ENCODE data around the gene UNC50.
"Not testable (repeated sequence)": the region's sequence is repeated elsewhere in the genome, so short reads cannot be mapped to it uniquely, and the experiment has no call there.

UNC50 gene

GRCh38 chr2:98615481-98615880 lies 7.1 kb downstream of the UNC50 start:
- no peak for DNase-seq

GRCh38 chr2:98617149-98617548 lies 8.8 kb downstream of the UNC50 start:
- no peak for DNase-seq

DNA sequence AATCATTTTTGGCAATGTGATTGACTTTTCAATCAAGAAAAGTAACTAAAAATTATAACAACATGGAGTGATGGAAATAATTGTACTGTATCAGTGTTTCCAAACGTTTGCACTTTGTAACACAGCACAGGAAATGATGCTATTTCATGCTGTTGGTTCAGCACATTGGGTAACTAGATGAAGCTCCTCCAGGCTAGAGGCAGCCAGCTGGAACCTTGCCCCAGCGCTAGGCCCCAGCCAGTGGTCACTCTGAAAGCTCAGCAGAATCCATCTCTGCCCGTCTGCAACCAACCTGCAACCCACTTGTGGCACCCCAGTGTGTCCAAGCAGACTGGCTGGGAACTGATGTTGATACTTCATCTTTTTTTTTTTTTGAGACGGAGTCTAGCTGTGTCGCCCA lies 15.3 kb downstream of the UNC50 start:
- no peak for DNase-seq

DNA sequence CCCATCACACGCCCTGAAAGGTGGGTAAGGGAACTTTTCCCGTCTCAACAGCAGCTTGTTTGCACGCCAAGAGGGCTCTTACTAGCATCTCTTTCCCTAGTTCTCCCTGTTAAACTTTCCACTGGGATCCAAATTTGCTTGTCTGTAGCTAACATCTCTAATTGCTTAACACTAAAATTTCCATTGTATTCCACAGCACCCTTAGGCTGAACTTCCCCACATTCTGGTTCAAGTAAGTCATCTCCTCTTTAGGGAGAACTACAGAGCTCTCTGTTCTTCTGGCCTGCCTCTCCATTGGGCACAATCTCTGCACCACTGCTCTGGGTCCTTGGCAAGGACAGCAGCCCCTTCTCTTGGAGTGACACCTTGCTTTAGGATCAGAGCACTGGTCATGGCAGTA lies 24.0 kb downstream of the UNC50 start:
- no peak for DNase-seq

DNA sequence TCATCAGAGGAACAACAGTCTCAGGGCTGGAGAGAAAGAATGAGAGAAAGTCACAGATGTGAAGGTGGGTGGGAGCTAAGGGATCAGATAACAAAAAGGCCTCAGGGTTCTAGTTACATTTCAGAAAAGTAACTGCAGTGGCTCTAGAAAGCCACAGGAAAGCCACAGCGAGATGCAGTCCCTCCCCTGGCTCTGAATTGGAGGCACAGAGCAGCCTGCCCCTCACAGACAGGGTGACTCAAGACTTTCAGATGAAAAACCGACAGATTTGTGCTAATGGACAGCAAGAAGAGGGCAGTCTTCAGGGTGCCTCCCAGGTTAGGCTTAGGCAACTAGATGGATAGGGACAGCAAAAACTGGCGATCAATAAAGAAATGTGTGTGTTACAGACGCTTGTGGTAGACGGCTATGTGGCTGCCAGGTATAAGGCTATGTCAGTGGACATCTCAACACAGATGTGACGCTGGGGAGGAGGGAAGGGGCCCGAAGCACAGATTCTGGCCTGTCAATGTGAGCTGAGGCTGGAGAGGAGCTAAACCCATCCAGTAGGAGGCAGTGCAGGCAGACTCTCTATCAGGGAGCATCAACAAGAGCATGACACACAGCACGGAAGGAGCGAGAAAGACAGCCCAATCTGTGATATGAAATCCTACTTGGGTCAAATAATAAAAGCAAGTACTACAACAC lies 26.2 kb downstream of the UNC50 start:
- no peak for DNase-seq

DNA sequence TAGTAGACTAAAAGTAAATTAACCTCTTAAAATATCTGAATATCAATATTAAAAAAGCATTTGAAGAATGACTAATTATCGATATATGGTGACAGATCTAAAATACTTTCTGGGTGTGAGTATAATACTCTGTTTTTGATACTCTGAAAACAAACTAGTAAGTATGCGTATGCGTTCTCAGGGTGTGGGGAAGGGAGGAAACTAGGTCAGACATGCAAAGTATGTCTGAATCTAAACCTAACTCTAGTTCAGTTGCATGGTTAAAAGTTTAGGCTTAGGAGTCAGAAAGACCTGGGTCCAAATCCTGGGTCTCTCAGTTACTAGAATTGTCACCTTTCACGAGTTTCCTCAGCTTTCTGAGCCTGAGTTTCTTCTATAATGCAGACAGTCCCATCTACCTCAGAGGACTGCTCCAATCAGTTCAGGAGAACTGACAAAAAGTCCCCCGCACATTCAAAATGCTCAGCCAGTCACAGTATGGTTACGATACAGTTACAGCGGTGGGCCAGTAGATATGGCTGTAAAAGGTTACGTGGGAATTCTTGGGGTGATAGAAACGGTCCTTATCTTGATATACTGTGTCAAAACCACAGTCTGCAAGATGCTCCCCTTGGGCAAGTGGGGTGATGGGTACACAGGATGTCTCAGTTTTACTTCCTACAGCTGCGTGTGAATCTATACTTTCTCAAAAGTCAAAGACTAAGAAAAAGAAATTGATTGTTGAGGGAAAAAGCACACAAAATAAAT lies 29.2 kb downstream of the UNC50 start:
- no peak for DNase-seq

DNA sequence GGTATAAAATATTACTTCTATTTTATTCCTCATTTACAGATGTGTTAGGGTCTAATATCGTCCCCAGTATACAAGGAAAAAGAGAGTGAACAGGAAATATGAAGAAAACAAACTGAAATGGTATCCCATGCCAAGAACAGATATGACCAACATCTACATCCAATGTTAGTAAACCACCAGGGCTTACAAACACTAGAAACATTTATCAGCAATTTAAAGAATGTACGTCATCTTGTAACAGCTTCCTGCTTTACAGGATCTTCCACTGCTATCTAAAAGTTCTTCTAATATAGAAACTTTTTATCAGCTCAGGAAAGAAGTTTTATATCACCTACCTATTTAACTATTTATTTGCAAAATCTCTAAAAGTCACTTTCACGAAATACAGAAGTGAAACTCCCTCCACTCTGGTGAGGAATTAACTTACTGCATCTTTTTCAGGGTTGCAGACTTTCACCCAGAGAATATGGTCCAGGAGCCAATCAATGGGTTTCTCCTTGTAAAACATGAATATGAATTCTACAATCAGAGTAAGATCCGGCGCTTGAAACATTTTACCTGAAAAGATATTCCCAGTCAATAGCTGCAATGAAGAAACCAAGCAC lies 35.2 kb downstream of the UNC50 start:
- no peak for DNase-seq

DNA sequence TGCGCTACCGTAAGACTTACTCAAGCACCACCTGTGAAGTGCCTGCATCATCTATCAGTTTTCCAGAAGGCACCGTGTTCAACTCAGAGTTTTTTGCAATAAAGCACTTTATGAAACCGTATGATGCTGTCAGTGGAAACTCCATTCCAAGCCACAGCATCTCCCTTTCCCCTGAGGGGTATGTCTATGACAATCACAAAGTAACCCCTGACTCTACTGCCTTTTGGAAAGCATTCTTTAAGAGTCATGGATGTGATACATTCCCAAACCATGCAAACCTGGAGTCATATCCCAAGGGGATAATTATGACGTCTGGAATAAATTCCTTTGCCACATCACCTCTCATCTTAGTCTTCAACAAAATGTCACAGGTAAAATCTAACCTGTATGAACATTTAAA lies 39.2 kb downstream of the UNC50 start:
- DNase-seq = no peak

DNA sequence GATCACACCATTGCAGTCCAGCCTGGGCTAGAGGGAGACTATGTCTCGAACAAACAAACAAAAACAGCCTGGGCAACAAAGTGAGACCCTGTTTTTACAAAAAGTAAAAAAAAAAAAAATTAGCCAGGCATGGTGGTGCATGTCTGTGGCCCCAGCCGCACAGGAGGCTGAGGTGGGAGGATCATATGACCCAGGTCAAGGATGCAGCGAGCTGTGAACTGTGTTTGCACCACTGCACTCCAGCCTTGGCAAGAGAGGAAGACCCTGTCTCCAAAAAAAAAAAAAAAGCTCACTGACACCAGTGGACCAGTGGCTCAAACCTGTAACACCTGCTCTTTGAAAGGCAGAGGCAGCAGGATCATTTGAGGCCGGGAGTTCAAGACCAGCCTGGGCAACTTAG lies 40.1 kb downstream of the UNC50 start:
- DNase-seq = no peak

GRCh38 chr2:98649135-98649991 lies 41.0 kb downstream of the UNC50 start:
- DNase-seq = no peak

DNA sequence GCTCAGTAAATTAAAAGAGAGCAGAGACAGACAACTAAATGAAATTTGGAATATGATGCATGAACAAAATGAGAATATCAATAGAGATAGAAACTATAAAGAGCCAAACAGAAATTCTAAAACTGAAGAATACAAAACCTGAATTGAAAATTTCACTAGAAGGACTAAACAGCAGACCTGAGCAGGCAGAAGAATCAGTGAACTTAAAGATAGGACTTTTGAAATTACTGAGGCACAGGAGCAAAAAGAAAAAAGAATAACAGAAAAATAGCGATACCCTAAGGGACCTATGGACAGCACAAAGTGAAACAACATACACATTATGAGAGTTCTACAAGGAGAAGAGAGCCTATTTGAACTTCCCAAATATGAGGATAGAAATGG lies 41.6 kb downstream of the UNC50 start:
- no peak for DNase-seq

DNA sequence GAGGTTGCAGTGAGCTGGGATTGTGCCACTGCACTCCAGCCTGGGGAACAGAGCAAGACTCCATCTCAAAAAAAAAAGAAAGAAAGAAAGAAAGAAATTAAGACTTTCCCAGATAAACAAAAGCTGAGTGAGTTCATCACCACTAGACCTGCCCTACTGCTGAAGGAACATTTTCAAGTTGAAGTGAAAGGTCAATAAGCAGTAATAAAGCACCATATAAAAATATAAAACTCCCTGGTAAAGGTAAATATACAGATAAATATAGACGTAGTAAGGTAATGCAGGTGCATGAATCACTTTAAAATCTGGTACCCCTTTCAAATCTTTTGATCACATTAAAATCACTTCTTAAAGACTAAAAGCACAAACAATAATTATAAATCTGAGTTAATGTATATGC lies 42.6 kb downstream of the UNC50 start:
- no peak for DNase-seq

DNA sequence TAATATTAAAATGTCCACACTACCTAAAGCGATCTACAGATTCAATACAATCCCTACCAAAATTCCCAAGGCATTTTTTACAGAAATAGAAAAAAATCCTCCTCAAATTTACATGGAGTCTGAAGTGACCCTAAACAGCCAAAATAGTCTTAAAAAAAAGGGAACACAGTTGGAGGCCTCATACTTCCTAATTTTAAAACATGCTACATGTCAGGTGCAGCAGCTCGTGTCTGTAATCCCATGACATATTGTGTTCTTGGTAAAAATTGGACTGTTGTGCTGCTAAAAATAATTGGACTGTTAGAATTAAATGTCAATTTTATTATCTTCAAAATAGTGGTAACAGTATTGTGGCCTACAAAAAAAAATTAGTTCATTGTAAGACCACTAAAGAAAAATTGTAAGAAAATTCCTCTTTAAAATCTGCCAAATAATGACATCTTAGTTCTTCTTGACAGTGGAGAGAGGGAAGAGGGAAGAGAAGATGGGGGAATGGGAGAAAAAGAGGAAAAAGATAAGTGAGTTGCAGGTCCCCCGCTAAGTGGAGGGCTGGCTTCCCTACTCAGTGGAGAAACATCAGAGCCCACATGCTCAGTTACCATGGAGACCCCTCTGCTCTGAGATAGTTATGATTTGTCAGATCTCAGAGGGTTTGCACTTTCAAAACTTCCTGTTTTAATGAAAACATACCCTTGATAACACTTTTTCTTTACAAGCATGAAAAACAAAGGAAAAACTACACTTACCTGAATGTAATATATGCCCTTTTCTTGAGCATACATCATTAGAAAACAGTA lies 46.5 kb downstream of the UNC50 start:
- DNase-seq = no peak

DNA sequence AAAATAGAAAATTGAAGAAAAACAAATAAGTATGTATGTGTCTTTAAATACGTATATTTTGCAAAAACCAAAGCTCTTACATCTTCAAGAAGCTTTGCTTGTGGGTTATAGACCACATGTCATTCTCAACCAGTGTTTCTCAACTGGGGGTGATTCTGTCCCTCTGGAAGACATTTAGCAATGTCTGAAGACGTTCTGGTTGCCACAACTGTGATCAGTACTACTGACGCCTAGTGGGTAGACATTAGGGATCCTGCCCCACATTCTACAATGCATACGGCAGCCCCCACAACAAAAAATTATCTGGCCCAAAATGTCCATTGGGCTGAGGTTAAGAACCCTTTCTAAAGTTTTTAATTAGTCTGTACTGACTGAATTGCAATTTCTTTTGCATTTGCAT lies 48.4 kb downstream of the UNC50 start:
- no peak for DNase-seq

DNA sequence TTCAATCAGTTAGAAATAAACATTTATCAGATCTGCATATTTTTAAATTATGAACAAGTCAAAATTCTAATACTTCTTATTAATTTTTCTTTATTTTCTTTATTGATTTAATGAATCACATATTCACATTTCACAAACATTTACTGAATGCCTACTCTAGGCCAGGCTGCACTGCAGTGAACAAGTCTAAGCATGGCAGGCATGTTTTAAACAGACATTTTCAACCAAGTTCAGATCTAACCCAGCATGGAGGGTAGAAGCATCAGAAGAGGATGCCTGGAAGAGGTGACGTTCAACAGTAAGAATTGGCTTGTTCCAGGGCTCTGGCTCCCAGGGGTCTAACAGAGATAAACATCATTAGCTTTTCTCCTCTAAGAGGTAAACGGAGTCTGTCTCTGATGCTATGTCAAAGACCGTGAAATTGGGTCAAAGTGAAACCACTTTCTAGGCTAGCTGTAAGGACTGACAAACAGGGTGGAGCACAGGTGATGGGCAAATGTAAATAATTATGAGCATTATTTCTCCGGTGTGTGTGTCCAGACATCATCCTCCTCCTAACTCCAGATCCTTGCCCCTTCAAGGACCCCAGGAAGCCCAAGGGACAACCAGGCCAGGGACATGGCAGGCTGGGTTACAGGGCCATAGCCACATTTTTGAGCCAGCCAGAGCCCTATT lies 50.6 kb downstream of the UNC50 start:
- no peak for DNase-seq

DNA sequence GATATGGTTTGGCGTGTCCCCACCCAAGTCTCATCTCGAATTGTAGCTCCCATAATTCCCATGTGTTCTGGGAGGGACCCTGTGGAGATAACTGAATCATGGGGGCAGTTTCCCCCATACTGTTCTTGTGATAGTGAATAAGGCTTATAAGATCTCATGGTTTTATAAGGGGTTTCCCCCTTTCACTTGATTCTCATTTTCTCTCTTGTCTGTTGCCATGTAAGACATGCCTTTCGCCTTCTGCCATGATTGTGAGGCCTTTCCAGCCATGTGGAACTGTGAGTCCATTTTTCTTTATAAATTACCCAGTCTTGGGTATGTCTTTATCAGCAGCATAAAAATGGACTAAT lies 51.1 kb downstream of the UNC50 start:
- DNase-seq = not testable (repeated sequence)

GRCh38 chr2:98663511-98664090 lies 55.2 kb downstream of the UNC50 start:
- DNase-seq = no peak

GRCh38 chr2:98664323-98664722 lies 55.9 kb downstream of the UNC50 start:
- no peak for DNase-seq

GRCh38 chr2:98665677-98666076 lies 57.3 kb downstream of the UNC50 start:
- no peak for DNase-seq
